ENCODE data around the gene SYNRG.

The SYNRG gene

DNA sequence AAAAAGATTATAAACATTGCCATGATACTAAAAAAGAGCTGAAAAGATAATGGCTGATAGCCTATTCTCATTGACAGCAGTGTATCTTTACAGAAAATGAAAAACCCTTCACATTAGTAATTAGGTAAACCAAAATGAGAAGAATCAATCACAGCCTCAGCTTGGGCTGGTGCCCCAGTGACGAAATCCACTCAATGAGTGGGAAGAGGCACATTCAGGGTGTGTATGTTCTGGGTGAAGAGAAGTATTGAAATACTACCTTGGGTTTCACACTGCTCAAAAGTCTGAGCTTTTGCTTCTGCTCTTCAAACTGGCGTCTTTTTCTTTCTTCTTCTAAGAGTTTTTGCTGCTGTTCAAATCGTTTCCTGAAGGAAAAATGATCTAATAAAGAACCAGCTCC, 24.2 kb downstream of the SYNRG start:
- Histone ChIP-seq H3K4me3 (ENCODE audit: low read length) (no peak overlapping the region), H3K4me1 (ENCODE audit: control insufficient read depth, insufficient read depth, low read length) (no peaks in the 10 kb centered on the region), H3K36me3 (ENCODE audit: control insufficient read depth, insufficient read depth, low read length) (peaks cover 12% of the 10 kb centered on the region)

DNA sequence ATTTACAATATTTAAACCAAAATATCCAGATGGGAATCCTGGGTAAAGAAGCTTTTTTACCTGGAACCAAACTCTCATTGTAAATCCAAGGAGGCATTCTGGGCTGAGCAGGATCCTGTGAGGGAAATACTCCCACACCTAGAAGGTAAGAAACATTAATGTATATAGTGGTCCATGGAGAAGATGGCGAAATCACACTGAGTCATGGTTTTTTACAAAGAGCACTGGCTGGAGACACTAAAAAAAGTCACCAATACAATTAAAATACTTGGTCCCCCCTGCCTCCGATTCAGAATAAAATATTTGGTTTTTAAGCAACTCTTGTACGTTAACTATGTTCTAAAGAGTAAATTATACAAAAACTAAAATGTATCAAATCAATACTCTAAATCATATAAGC, 32.9 kb downstream of the SYNRG start:
- Histone ChIP-seq H3K27me3 (ENCODE audit: control insufficient read depth, insufficient read depth, low read length) (no peaks in the 10 kb centered on the region), H3K4me3 (ENCODE audit: low read length) (no peak overlapping the region), H3K9ac (ENCODE audit: low read length) (no peak overlapping the region), H3K36me3 (ENCODE audit: control insufficient read depth, insufficient read depth, low read length) (peaks cover 17% of the 10 kb centered on the region), H3K4me1 (ENCODE audit: control insufficient read depth, insufficient read depth, low read length) (no peaks in the 10 kb centered on the region), H3K27ac (ENCODE audit: low read depth, low read length) (no peak overlapping the region)

More for the DNA sequence above, 24.2 kb downstream of the SYNRG start:
- Histone ChIP-seq H3K9ac (ENCODE audit: low read length) (no peak overlapping the region), H3K27me3 (ENCODE audit: control insufficient read depth, insufficient read depth, low read length) (no peaks in the 10 kb centered on the region), H3K27ac (ENCODE audit: low read depth, low read length) (no peak overlapping the region)

DNA sequence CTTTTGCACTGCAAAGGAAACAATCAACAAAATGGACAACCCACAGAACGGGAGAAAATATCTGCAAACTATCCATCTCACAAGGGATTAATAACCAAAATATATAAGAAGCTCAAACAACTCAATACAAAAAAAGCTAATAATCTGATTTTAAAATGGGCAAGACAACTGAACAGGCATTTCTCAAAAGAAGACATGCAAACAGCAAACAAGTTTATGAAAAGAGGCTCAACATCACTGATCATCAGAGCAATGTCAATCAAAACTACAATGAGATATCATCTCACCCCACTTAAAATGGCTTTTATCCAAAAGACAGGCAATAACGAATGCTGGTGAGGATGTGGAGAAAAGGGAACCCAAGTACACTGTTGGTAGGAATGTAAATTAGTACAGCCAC, 34.8 kb downstream of the SYNRG start:
- Histone ChIP-seq H3K36me3 (ENCODE audit: control insufficient read depth, insufficient read depth, low read length) (peaks cover 19% of the 10 kb centered on the region), H3K27me3 (ENCODE audit: control insufficient read depth, insufficient read depth, low read length) (no peaks in the 10 kb centered on the region), H3K4me3 (ENCODE audit: low read length) (no peak overlapping the region), H3K9ac (ENCODE audit: low read length) (no peak overlapping the region), H3K4me1 (ENCODE audit: control insufficient read depth, insufficient read depth, low read length) (no peaks in the 10 kb centered on the region), H3K27ac (ENCODE audit: low read depth, low read length) (no peak overlapping the region)

DNA sequence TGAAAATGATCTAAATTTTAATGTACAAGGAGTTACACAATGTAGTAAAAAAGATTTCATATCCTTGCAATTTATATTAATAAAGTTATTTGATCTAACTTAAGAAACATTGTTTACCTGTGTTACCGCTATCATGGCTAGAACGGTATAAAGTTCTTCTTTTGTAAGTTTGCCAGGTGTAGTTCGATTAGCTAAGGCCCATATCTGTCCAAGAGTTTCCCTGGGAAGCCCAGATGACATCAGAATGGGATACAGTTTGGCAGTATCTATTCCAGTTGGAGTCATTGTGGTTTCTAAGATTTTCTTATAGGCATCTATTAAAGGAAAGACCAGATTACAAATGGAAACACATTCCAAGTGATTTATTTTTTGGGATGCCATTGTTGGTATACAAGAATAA, 37.5 kb downstream of the SYNRG start:
- no peaks in the 10 kb centered on the region for H3K27me3 ChIP-seq (ENCODE audit: control insufficient read depth, insufficient read depth, low read length)
- no peak overlapping the region for H3K4me3 ChIP-seq (ENCODE audit: low read length)
- peaks cover 21% of the 10 kb centered on the region for H3K36me3 ChIP-seq (ENCODE audit: control insufficient read depth, insufficient read depth, low read length)
- no peak overlapping the region for H3K27ac ChIP-seq (ENCODE audit: low read depth, low read length)
- no peak overlapping the region for H3K9ac ChIP-seq (ENCODE audit: low read length)
- no peaks in the 10 kb centered on the region for H3K4me1 ChIP-seq (ENCODE audit: control insufficient read depth, insufficient read depth, low read length)

DNA sequence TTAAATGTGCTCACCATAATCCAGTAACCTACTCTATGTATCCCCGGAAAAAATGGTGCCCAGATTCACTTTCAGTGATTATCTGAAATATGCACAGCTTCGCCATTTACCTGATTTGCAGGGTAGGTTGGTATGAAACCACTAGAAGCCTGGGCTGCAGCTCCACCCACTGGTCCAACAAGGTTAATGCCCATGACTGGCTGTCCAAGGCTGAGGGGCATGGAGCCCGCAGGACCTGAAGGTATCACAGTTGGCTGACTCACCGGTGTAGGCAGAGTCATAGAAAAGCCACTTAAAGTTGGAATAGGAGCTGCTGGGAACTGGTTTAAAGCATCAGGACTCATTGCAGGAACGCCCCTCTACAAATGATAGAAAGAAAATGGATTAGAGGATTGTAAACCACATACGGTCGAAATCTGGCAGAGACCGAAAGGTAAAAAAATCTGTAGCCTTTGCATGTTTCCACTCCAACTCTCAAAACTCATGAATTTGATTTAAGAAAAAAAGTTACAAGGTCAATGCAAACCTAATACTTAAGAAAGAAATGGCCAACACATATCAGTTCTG, 38.6 kb downstream of the SYNRG start:
- no peaks in the 10 kb centered on the region for H3K27me3 ChIP-seq (ENCODE audit: control insufficient read depth, insufficient read depth, low read length)
- no peak overlapping the region for H3K9ac ChIP-seq (ENCODE audit: low read length)
- no peaks in the 10 kb centered on the region for H3K4me1 ChIP-seq (ENCODE audit: control insufficient read depth, insufficient read depth, low read length)
- no peak overlapping the region for H3K27ac ChIP-seq (ENCODE audit: low read depth, low read length)
- peaks cover 21% of the 10 kb centered on the region for H3K36me3 ChIP-seq (ENCODE audit: control insufficient read depth, insufficient read depth, low read length)
- no peak overlapping the region for H3K4me3 ChIP-seq (ENCODE audit: low read length)

DNA sequence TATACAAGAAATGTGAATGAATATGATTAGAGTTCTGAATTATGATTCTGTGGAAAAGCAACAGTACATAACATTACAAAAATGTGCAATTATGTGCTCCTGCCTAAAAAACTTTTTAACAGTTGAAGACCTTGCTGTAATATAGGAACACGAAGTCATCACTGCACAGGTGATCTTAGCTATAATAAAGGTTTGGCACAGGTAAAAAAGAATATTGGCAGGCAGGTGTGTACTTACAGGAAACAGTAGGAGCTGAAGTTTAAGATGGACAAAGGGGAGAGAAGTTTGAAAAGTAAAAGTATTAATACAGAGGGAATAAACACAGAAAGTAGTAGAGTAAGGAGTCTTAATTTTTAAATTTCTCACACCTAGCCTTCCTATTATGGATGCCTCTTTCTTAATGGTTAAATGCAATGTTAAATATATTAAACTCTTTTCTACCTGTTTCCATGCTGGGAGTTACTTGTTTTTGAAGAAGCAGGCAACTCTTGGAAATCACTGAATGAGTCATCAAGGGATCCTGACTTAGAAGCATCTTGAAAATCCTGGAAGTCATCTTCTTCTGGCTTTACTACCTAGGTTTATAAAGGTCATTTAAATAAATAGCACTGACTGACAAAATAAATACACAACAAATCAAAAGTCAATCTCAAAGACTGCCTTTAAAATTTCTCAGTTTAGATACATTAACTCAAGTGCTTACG, 40.7 kb downstream of the SYNRG start:
- no peak overlapping the region for H3K9ac ChIP-seq (ENCODE audit: low read length)

DNA sequence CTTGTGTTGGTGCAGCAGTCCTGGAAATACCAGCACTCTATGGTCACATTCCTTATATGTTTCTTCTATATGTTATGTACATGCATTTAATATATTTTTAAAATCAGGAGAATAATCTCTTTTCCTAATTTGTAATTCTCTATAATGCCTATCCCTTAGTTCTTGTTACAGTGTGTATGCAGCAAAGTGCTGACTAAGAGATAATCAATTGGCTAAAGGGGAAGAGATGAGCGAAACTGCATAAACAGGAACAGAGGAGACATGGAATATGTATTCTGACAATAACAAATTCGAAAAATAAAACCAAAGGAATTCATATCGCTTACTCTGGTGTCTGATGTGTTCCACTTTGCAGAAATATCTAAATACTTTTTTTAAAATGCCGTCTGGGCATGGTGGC, 41.7 kb downstream of the SYNRG start:
- Histone ChIP-seq H3K9ac (ENCODE audit: low read length) (no peak overlapping the region), H3K27ac (ENCODE audit: low read depth, low read length) (no peak overlapping the region), H3K4me3 (ENCODE audit: low read length) (no peak overlapping the region), H3K36me3 (ENCODE audit: control insufficient read depth, insufficient read depth, low read length) (peaks cover 21% of the 10 kb centered on the region), H3K4me1 (ENCODE audit: control insufficient read depth, insufficient read depth, low read length) (no peaks in the 10 kb centered on the region), H3K27me3 (ENCODE audit: control insufficient read depth, insufficient read depth, low read length) (no peaks in the 10 kb centered on the region)

More for the DNA sequence above, 40.7 kb downstream of the SYNRG start:
- H3K27me3 ChIP-seq (ENCODE audit: control insufficient read depth, insufficient read depth, low read length) = no peaks in the 10 kb centered on the region
- H3K4me1 ChIP-seq (ENCODE audit: control insufficient read depth, insufficient read depth, low read length) = no peaks in the 10 kb centered on the region
- H3K36me3 ChIP-seq (ENCODE audit: control insufficient read depth, insufficient read depth, low read length) = peaks cover 22% of the 10 kb centered on the region
- no peak overlapping the region for H3K4me3 ChIP-seq (ENCODE audit: low read length)
- no peak overlapping the region for H3K27ac ChIP-seq (ENCODE audit: low read depth, low read length)

DNA sequence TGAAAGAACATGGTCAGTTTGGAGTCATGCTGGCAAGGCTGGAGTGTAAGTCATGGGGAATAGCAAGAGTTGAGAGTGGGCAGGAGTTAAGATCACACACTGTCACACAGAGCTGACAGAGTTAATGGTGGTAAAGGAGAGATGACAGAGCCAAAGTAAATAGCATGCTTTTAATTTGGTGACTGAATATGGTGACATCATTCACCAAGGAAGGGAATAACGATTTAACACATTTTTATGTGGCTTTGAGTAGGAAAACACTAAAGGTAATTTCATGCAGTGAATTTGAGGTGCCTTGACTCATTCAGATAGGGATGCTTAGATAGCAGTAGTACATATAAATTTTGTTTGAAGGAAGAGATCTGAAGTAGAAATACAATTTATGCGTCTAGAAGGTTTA, 42.1 kb downstream of the SYNRG start:
- Histone ChIP-seq H3K9ac (ENCODE audit: low read length) (no peak overlapping the region), H3K36me3 (ENCODE audit: control insufficient read depth, insufficient read depth, low read length) (peaks cover 19% of the 10 kb centered on the region), H3K27ac (ENCODE audit: low read depth, low read length) (no peak overlapping the region), H3K4me1 (ENCODE audit: control insufficient read depth, insufficient read depth, low read length) (no peaks in the 10 kb centered on the region), H3K27me3 (ENCODE audit: control insufficient read depth, insufficient read depth, low read length) (no peaks in the 10 kb centered on the region), H3K4me3 (ENCODE audit: low read length) (no peak overlapping the region)

DNA sequence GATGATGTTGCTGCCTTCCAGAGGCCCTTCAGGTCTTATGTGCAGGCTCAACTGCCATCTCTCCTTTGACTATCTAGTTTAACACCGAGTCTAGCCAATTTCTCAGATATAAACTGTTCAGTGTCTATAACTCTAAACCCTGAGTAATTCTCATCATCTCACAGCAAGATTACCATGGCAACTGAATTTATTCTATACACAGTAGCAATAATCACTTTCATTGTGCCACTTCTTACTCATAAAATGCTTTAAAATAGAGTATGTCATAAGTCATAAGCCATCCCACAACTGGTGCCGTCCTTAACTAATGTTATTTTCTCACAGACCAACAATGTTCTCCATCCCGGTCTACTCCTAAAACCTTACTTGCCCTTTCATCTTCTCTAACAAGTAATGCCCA, 45.0 kb downstream of the SYNRG start:
- no peaks in the 10 kb centered on the region for H3K4me1 ChIP-seq (ENCODE audit: control insufficient read depth, insufficient read depth, low read length)
- H3K36me3 ChIP-seq (ENCODE audit: control insufficient read depth, insufficient read depth, low read length) = peaks cover 18% of the 10 kb centered on the region
- no peak overlapping the region for H3K4me3 ChIP-seq (ENCODE audit: low read length)
- H3K27ac ChIP-seq (ENCODE audit: low read depth, low read length) = no peak overlapping the region
- no peaks in the 10 kb centered on the region for H3K27me3 ChIP-seq (ENCODE audit: control insufficient read depth, insufficient read depth, low read length)
- H3K9ac ChIP-seq (ENCODE audit: low read length) = no peak overlapping the region

DNA sequence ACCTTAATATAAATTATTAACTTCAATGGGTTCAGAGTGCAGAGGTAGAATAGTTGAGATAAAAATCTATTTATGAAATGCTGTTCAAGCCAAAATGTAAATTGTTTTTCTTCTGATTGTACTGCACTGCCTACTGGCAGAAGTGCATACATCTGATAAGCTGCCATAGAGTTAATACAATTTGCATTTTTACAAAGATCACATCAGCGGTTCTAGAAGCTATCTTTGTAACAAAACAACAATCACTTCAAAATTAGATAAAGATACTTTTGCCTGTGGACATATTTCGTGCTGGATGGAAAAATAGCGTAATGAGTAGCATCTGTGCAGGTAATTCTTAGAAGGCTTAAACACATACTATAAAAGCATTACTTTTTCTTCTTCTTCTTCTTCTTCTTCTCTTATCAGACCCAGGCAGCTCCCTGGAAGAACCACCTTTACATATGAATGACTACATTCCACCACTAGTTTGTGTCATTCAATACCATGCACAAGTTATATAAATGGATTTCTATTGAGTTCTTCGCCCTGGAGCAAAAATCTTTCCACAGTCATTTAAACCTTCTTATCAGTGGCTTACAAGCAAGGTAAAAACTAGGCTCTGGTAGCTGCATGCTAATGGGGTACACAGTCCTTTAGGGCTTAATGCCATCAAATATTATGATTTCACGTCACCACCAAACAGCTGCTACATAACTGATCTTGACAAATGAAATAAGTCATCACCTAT, 47.0 kb downstream of the SYNRG start:
- no peaks in the 10 kb centered on the region for H3K27me3 ChIP-seq (ENCODE audit: control insufficient read depth, insufficient read depth, low read length)
- H3K9ac ChIP-seq (ENCODE audit: low read length) = no peak overlapping the region
- no peak overlapping the region for H3K4me3 ChIP-seq (ENCODE audit: low read length)
- H3K36me3 ChIP-seq (ENCODE audit: control insufficient read depth, insufficient read depth, low read length) = peaks cover 17% of the 10 kb centered on the region
- H3K4me1 ChIP-seq (ENCODE audit: control insufficient read depth, insufficient read depth, low read length) = no peaks in the 10 kb centered on the region
- no peak overlapping the region for H3K27ac ChIP-seq (ENCODE audit: low read depth, low read length)

DNA sequence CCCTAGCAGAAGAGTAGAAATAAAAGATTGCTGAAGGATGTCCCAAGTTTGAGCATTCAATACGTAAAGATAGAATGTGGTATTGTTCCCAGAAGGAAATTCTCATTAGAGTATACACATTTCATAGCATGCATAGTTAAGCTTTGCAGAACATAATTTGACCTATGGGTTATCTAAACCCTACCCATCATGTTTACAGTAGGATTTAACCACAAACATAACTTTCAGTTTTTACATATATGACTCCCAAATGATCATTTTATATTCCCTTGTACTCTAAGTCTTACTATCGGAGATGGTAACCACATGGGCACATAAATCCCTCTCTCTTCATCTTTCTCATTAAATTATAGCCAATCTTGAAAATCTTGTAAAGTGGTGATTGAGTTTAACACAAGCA, 50.9 kb downstream of the SYNRG start:
- H3K27ac ChIP-seq (ENCODE audit: low read depth, low read length) = no peak overlapping the region
- no peak overlapping the region for H3K4me3 ChIP-seq (ENCODE audit: low read length)
- H3K36me3 ChIP-seq (ENCODE audit: control insufficient read depth, insufficient read depth, low read length) = peaks cover 8% of the 10 kb centered on the region
- no peaks in the 10 kb centered on the region for H3K4me1 ChIP-seq (ENCODE audit: control insufficient read depth, insufficient read depth, low read length)
- no peaks in the 10 kb centered on the region for H3K27me3 ChIP-seq (ENCODE audit: control insufficient read depth, insufficient read depth, low read length)
- no peak overlapping the region for H3K9ac ChIP-seq (ENCODE audit: low read length)

DNA sequence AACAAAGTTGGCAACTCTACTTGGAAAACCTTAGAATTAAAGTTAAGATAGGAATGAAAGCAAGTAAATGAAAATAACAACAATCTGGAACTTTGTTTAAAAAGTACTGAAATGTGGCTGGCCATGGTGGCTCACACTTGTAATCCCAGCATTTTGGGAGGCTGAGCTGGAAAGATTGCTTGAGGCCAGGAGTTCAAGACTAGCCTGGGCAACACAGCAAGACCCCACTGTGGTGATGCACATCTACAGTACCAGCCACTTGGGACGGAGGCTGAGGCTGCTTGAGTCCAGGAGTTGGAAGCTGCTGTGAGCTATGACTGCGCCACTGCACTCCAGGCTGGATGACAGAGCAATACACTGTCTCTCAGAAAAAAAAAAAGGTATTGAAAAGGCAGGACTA, 51.7 kb downstream of the SYNRG start:
- H3K27me3 ChIP-seq (ENCODE audit: control insufficient read depth, insufficient read depth, low read length) = no peaks in the 10 kb centered on the region
- no peak overlapping the region for H3K27ac ChIP-seq (ENCODE audit: low read depth, low read length)
- H3K4me3 ChIP-seq (ENCODE audit: low read length) = no peak overlapping the region
- no peaks in the 10 kb centered on the region for H3K4me1 ChIP-seq (ENCODE audit: control insufficient read depth, insufficient read depth, low read length)
- peaks cover 11% of the 10 kb centered on the region for H3K36me3 ChIP-seq (ENCODE audit: control insufficient read depth, insufficient read depth, low read length)
- H3K9ac ChIP-seq (ENCODE audit: low read length) = no peak overlapping the region

DNA sequence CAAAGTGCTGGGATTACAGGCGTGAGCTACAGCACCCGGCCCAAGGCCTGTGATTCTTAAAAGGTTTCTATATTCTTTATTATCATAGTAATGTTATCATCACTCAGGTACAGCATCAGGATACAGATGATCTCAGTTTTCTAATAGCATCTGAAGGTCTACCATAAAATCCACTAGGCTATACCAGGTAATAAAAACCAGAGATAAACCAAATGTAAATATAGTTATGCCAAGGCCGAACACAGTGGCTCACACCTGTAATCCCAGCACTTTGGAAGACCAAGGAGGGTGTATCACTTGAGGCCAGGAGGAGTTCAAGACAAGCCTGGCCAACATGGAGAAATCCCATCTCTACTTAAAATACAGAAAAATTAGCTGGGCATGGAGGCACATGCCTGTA, 53.8 kb downstream of the SYNRG start:
- peaks cover 8% of the 10 kb centered on the region for H3K36me3 ChIP-seq (ENCODE audit: control insufficient read depth, insufficient read depth, low read length)
- no peak overlapping the region for H3K4me3 ChIP-seq (ENCODE audit: low read length)
- H3K27me3 ChIP-seq (ENCODE audit: control insufficient read depth, insufficient read depth, low read length) = no peaks in the 10 kb centered on the region

More for the DNA sequence above, 53.8 kb downstream of the SYNRG start:
- Histone ChIP-seq H3K9ac (ENCODE audit: low read length) (no peak overlapping the region), H3K4me1 (ENCODE audit: control insufficient read depth, insufficient read depth, low read length) (no peaks in the 10 kb centered on the region), H3K27ac (ENCODE audit: low read depth, low read length) (no peak overlapping the region)
